Stimulated activated CD8-positive, alpha-beta memory T cell treated with anti-CD3 and anti-CD28 coated beads, Interleukin-15, amount 100 ng/mL, for 48 hours (primary cell): ENCODE measurements around the gene CCDC93.

Experiments used
- DNase-seq, 2 donors: peaks; one replicate each; pipeline ENCODE4 v3.0.0-alpha.2; 2020; ENCODE audit warnings: low read depth in 2 of 2

CCDC93 gene

DNA sequence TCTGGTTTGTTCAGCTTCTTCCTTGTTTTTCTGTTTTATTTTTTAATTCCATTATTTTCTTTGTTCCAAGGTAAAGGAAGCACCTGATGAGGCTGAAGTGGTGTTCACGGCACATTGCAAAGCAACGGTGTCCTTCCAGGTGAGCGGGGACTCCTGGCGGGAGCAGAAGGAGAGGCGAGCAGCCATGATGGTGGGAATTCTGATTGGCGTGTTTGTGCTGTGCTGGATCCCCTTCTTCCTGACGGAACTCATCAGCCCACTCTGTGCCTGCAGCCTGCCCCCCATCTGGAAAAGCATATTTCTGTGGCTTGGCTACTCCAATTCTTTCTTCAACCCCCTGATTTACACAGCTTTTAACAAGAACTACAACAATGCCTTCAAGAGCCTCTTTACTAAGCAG lies 110.9 kb downstream of the CCDC93 start:
- DNase-seq: no peak

DNA sequence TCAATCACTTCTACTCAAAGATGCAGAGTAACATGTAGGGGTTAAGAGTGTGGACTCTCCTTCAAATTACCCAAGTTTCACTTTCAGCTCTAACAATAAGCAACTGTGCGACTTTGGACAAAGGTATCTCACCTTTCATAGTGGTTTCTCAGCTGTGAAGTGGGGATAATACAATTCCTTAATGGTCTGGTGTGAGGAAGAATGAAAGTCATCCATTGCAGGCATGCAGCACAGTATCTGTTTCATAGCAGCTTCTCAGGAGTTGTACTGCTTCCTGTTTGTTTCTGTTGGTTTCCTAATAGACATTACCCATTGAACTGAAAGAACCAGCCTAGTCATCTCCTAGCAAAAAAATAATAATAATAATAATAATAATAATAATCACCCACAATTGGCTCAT lies 125.0 kb downstream of the CCDC93 start:
- no peak for DNase-seq

- no peak for DNase-seq
These were observed 128.6 kb downstream of the CCDC93 start for GRCh38 chr2:117885308-117885707.

DNA sequence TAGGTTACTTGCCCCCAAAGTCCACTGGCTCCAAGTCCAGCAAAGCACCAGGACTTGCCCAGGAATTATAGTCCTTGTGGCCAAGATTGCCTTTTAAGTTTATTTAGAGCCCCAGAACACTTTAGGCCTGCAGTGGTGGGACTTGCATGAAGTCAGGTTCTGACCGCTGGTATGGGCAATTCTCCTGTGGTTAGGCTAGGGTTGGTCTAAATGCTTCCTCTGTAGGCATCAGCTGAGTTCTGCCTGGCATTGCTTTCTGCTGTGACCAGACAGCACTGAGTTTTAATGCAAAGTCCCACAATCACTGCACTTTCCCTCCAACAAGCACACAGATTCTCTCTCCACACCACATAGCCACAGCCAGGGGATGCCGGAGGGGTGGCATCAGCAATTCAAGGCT lies 134.9 kb downstream of the CCDC93 start:
- DNase-seq: no peak

GRCh38 chr2:117875786-117876185 lies 138.1 kb downstream of the CCDC93 start:
- DNase-seq: no peak
